Tibial artery (tissue), 4 donors: ENCODE data around the gene SLCO4A1.

Experiments
- DNase-seq, 2 donors: peaks; one replicate each; pipeline ENCODE4 v3.0.0-alpha.2; 2019
- H3K27ac ChIP-seq, 2 donors: fragments of 200-600 bp; sonication (generic) in 1 of 2; 1 replicate in 1 of 2; 2 replicates in 1 of 2; pipeline ENCODE4 v1.5.1; 2018 to 2019; ENCODE audit warnings: mild to moderate bottlenecking in 1 of 2
- H3K27me3 ChIP-seq, 2 donors: fragments of 200-600 bp; sonication (generic) in 1 of 2; one replicate each; pipeline versions ENCODE4 v1.5.1 to v1.6.0; 2016 to 2019
- H3K36me3 ChIP-seq, 3 donors: fragments of 200-600 bp; sonication (generic) in 2 of 3; one replicate each; pipeline ENCODE4 v1.5.1; 2016 to 2019; ENCODE audit warnings: mild to moderate bottlenecking in 2 of 3
- H3K4me1 ChIP-seq, 4 donors: fragments of 200-600 bp; sonication (generic) in 2 of 4; 1 replicate in 3 of 4; 2 replicates in 1 of 4; pipeline ENCODE4 v1.5.1; 2016 to 2019
- H3K4me3 ChIP-seq, 2 donors: fragments of 200-600 bp; sonication (generic) in 1 of 2; 1 replicate in 1 of 2; 2 replicates in 1 of 2; pipeline ENCODE4 v1.5.1; 2018 to 2019; ENCODE audit warnings: mild to moderate bottlenecking in 2 of 2
- H3K9me3 ChIP-seq, 3 donors: fragments of 200-600 bp; sonication (generic) in 1 of 3; one replicate each; pipeline ENCODE4 v1.5.1; 2016 to 2019
- CTCF ChIP-seq, 2 experiments: fragments of 200-600 bp in 1 of 2; fragments of 450-650 bp in 1 of 2; IDR thresholded peaks; one replicate each; pipeline ENCODE4 v1.5.1; 2017 to 2019; ENCODE audit warnings: antibody characterized with exemption in 2 of 2, mild to moderate bottlenecking in 1 of 2, moderate library complexity in 1 of 2
- intact Hi-C: fragments of 100-400 bp; cut with DNase I; formaldehyde crosslinking; loops from one replicate; pipeline ENCODE4 v1.15.0; 2023; ENCODE audit warnings: low total_unique reads

Gene SLCO4A1

GRCh38 chr20:62703853-62704228 lies 61.5 kb downstream of the SLCO4A1 start:
- TF ChIP-seq CTCF (IDR thresholded peaks at IDR 0.05) = no peak
- peaks cover 0 to 16% (median 2%) of the 10 kb centered on the region in 4 donors for H3K4me1 ChIP-seq
- H3K4me3 ChIP-seq = no peak overlapping the region
- peaks cover 0 to 51% of the 10 kb centered on the region in 2 donors for H3K27me3 ChIP-seq
- H3K27ac ChIP-seq = no peak overlapping the region
- H3K36me3 ChIP-seq = no peaks in the 10 kb centered on the region
- no peaks in the 10 kb centered on the region for H3K9me3 ChIP-seq
- intact Hi-C loops = no loop called here
- no peak for DNase-seq

GRCh38 chr20:62704341-62704948 lies 62.1 kb downstream of the SLCO4A1 start:
- no peak for TF ChIP-seq CTCF (IDR thresholded peaks at IDR 0.05)
- H3K4me1 ChIP-seq = peaks cover 0 to 18% (median 2%) of the 10 kb centered on the region in 4 donors
- no peak overlapping the region for H3K27ac ChIP-seq
- no peaks in the 10 kb centered on the region for H3K9me3 ChIP-seq
- H3K4me3 ChIP-seq = no peak overlapping the region
- DNase-seq = peak; percentile 78 to 84
- intact Hi-C loops = no loop called here
- H3K27me3 ChIP-seq = peaks cover 0 to 54% of the 10 kb centered on the region in 2 donors
- no peaks in the 10 kb centered on the region for H3K36me3 ChIP-seq

- Histone ChIP-seq H3K4me3 (no peak overlapping the region), H3K27ac (no peak overlapping the region), H3K4me1 (peaks cover 0 to 18% (median 2%) of the 10 kb centered on the region in 4 donors), H3K9me3 (no peaks in the 10 kb centered on the region), H3K36me3 (no peaks in the 10 kb centered on the region), H3K27me3 (peaks cover 0 to 66% of the 10 kb centered on the region in 2 donors)
- intact Hi-C loops = no loop called here
- DNase-seq = no peak
- no peak for TF ChIP-seq CTCF (IDR thresholded peaks at IDR 0.05)
Measured at GRCh38 chr20:62705627-62706026, 63.3 kb downstream of the SLCO4A1 start.

GRCh38 chr20:62706344-62706743 lies 64.0 kb downstream of the SLCO4A1 start:
- peaks cover 0 to 18% (median 2%) of the 10 kb centered on the region in 4 donors for H3K4me1 ChIP-seq
- intact Hi-C loops = no loop called here
- TF ChIP-seq CTCF (IDR thresholded peaks at IDR 0.05) = no peak
- H3K36me3 ChIP-seq = no peaks in the 10 kb centered on the region
- H3K4me3 ChIP-seq = no peak overlapping the region
- no peaks in the 10 kb centered on the region for H3K9me3 ChIP-seq
- H3K27ac ChIP-seq = no peak overlapping the region
- DNase-seq = no peak
- peaks cover 0 to 73% of the 10 kb centered on the region in 2 donors for H3K27me3 ChIP-seq

GRCh38 chr20:62706857-62707256 lies 64.6 kb downstream of the SLCO4A1 start:
- H3K9me3 ChIP-seq = no peaks in the 10 kb centered on the region
- peaks cover 0 to 18% (median 2%) of the 10 kb centered on the region in 4 donors for H3K4me1 ChIP-seq
- no peak overlapping the region for H3K4me3 ChIP-seq
- no peak for DNase-seq
- H3K27ac ChIP-seq = no peak overlapping the region
- intact Hi-C loops = no loop called here
- TF ChIP-seq CTCF (IDR thresholded peaks at IDR 0.05) = no peak
- H3K27me3 ChIP-seq = peaks cover 0 to 78% of the 10 kb centered on the region in 2 donors
- H3K36me3 ChIP-seq = no peaks in the 10 kb centered on the region
